KOPT-K1 (cell line): ENCODE measurements around the gene MDM4.

Source experiments
- H3K27ac ChIP-seq: fragments of 200-600 bp; sonication (generic); 2 replicates; pipeline ENCODE4 v1.5.1; 2016; ENCODE audit warnings: antibody characterized with exemption, mild to moderate bottlenecking, low read depth, low read length; ENCODE audit not compliant: poor library complexity, severe bottlenecking
- H3K36me3 ChIP-seq: fragments of 200-600 bp; sonication (generic); 2 replicates; pipeline ENCODE4 v1.5.1; 2017; ENCODE audit warnings: antibody characterized with exemption, mild to moderate bottlenecking, low read length, moderate library complexity; ENCODE audit not compliant: insufficient read depth
- H3K9me3 ChIP-seq: fragments of 200-600 bp; sonication (generic); 2 replicates; pipeline ENCODE4 v1.5.1; 2017; ENCODE audit warnings: antibody characterized with exemption, low read length, mild to moderate bottlenecking; ENCODE audit not compliant: insufficient read depth, poor library complexity, severe bottlenecking

MDM4 gene, protein sequence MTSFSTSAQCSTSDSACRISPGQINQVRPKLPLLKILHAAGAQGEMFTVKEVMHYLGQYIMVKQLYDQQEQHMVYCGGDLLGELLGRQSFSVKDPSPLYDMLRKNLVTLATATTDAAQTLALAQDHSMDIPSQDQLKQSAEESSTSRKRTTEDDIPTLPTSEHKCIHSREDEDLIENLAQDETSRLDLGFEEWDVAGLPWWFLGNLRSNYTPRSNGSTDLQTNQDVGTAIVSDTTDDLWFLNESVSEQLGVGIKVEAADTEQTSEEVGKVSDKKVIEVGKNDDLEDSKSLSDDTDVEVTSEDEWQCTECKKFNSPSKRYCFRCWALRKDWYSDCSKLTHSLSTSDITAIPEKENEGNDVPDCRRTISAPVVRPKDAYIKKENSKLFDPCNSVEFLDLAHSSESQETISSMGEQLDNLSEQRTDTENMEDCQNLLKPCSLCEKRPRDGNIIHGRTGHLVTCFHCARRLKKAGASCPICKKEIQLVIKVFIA

GRCh38 chr1:204516180-204516879, at the start of gene MDM4:
TSS of gene MDM4 (plus strand) at chr1:204516406. CDS start at chr1:204525519, 9,113 bp downstream.
- Histone ChIP-seq H3K27ac (peak within 1 kb of the TSS; percentile 96), H3K9me3 (no peaks in the 10 kb centered on the region), H3K36me3 (peaks cover 20% of the 10 kb centered on the region)

GRCh38 chr1:204466416-204467405, 49.5 kb upstream of the MDM4 start:
- H3K9me3 ChIP-seq = no peaks in the 10 kb centered on the region
- H3K36me3 ChIP-seq = peaks cover 30% of the 10 kb centered on the region; the same call in 1 of the 2 replicates

GRCh38 chr1:204468206-204468605, 48.0 kb upstream of the MDM4 start:
- Histone ChIP-seq H3K27ac (no peak overlapping the region), H3K36me3 (peaks cover 30% of the 10 kb centered on the region; the same call in 1 of the 2 replicates), H3K9me3 (no peaks in the 10 kb centered on the region)

More at GRCh38 chr1:204466416-204467405, 49.5 kb upstream of the MDM4 start:
- H3K27ac ChIP-seq = peak overlapping the region; percentile 38

DNA sequence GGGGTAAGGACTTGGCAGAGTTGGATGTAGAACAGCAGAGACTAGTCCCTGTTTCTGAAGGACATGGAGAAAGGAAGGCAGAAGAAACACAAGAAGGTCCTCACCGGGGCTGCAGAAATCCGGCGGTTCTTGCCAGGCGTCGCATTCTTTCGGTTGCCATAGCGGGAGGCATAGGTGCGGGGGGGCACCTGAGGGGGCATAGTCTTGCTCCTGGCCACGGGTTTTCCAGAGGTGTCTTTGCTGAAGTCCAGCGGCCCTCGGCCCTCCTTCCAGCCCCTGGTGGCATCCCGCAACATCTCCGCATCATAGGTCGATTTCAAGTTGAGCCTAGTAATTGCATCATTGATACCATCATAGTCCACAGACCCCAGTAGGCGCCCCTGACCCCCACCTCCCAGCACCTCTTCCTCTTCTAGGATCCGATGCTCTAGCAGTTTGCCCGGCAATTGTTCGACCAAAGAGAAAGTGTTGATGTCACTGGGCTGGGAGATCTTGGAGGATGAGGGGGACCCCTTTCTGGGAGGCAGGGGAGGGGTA, 47.4 kb upstream of the MDM4 start:
- Histone ChIP-seq H3K36me3 (peaks cover 27% of the 10 kb centered on the region; the same call in 1 of the 2 replicates), H3K27ac (no peak overlapping the region), H3K9me3 (no peaks in the 10 kb centered on the region)

DNA sequence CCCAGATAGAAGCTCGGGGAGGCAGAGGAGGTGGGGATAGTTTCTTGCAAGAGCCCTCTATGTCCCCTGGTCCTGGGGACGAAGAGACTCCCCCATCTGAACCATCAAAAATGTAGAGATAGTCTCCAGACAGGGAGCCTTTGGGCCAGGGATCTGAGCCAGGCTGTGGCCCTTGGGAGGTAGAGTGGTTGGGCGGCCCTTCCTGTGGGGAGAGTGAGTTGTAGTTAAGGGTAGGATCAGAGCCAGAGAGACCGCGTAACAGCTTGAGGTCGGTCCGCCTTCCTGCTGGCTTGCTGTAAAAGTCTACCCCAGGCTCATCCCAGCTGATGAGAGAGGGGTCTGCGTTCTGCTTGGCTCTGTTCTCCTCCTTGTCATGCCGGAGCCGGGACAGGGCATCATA, 46.9 kb upstream of the MDM4 start:
- Histone ChIP-seq H3K27ac (no peak overlapping the region), H3K9me3 (no peaks in the 10 kb centered on the region), H3K36me3 (peaks cover 23% of the 10 kb centered on the region; the same call in 1 of the 2 replicates)

- Histone ChIP-seq H3K36me3 (peaks cover 18% of the 10 kb centered on the region; the same call in 1 of the 2 replicates), H3K9me3 (no peaks in the 10 kb centered on the region), H3K27ac (no peak overlapping the region)
Observed at GRCh38 chr1:204471687-204472086, 44.5 kb upstream of the MDM4 start.

- Histone ChIP-seq H3K27ac (no peak overlapping the region), H3K9me3 (no peaks in the 10 kb centered on the region), H3K36me3 (peaks cover 18% of the 10 kb centered on the region; the same call in 1 of the 2 replicates)
Observed at GRCh38 chr1:204472660-204473059, 43.5 kb upstream of the MDM4 start.

DNA sequence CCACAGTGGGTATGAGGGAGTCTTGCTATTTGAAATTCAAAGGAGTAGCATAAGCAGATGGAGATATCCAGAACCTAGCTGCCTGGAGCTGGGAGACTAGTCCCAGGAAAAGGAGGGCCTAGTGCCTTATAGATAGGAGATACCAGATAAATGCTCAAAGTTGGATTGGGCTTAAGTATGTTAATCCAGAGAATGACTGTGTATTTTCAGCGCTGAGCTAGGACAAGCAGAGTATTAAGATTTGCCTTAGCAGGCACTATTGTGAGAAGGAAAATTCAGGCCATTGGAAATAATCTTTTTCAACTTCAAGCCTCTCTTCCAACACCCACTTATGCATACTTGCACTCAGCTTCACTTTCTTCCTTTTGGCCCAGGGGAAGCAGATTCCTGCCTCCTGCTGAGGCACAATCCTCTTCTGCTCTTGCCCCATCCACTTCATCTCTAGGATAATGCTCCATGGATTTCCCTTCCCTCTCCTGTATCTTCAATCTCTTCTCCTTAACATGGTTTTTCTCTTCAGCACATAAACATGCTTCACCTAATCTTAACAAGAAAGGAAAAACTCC, 42.7 kb upstream of the MDM4 start:
- Histone ChIP-seq H3K27ac (no peak overlapping the region), H3K9me3 (no peaks in the 10 kb centered on the region), H3K36me3 (peaks cover 12% of the 10 kb centered on the region; the same call in 1 of the 2 replicates)

DNA sequence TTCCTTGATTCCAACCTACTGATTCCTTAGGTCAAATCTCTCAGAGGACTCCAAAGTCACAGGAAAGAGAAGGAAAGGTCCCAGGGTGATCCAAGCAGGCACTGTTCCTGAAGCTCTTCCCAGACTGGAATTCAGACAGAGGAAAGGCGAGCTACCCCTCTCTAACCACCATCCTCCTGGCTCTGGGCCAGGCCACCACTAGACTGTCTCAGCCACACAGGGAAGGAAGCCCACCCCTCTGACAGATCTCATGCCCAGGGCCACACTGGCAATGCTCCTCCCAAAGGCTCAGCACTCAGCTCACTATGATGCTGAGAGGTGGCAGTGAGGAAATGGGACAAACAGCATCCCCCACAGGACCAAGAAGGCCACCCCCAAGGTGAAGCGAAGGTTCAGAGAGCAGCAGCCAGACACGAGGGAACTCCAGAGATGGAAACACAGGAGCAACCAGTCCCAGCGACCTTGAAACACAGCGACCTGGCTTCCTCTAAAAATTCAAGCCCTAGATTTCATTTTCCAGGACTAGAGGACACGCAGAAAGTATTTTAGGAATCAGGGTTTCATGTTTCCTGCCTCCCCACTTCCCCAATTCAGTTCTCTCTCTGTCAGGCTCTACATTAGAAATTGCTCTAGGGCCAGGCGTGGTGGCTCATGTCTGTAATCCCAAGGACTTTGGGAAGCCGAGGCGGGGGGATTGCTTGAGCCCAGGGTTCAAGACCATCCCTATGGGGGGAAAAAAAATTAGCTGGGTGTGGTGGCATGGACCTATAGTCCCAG, 40.4 kb upstream of the MDM4 start:
- Histone ChIP-seq H3K27ac (no peak overlapping the region), H3K36me3 (no peaks in the 10 kb centered on the region), H3K9me3 (no peaks in the 10 kb centered on the region)

GRCh38 chr1:204476563-204476962, 39.6 kb upstream of the MDM4 start:
- Histone ChIP-seq H3K36me3 (no peaks in the 10 kb centered on the region), H3K9me3 (no peaks in the 10 kb centered on the region), H3K27ac (no peak overlapping the region)

- no peaks in the 10 kb centered on the region for H3K9me3 ChIP-seq
- H3K27ac ChIP-seq = no peak overlapping the region
- H3K36me3 ChIP-seq = no peaks in the 10 kb centered on the region
Observed at GRCh38 chr1:204477036-204477740, 39.0 kb upstream of the MDM4 start.

DNA sequence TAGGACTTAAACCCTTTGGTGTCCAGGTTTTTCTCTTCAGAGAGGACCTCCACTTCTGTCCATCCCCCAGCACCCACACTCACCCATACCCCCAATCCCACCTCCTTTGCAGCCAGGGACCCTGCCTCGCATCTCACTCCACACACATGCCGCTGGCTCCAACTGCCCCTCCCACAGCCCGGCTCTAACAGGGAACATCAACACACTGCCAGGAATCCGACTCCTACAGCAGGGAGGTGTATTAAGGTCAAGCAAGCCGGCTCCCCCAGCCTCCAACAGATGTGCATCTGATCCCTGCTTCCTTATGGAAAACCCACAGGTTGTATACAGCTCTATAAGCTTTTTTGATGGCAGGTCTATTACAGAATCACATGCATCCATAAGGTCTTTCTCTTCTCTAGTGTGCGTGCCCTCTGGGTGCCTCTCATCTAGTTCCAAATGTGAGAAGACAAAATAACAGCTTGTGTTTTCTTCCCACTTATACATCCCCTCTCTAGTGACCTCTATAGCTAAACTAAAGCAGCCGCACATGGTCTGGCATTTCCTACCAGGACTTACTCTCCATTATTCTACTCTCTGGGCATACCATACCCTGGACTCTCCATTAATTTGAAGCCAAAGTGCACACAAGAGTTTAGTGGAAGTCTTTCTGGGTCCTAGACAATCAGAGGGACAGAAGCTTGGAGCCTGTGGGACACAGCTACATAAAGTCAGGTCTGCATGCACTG, 37.9 kb upstream of the MDM4 start:
- peak overlapping the region; percentile 54 for H3K27ac ChIP-seq
- H3K9me3 ChIP-seq = no peaks in the 10 kb centered on the region
- no peaks in the 10 kb centered on the region for H3K36me3 ChIP-seq
